Right atrium auricular region (tissue), 2 donors: ENCODE data around the gene CDH15. TPM values are rescaled to one million over a fixed set of nuclear protein-coding genes. Genes with fewer than 3 reads are reported as not detected.

Experiments
- DNase-seq: peaks from one replicate; pipeline ENCODE4 v3.0.0-alpha.2; 2019; ENCODE audit warnings: low spot score
- H3K27ac ChIP-seq, 2 donors: fragments of 200-600 bp; sonication (generic); 1 replicate in 1 of 2; 2 replicates in 1 of 2; pipeline ENCODE4 v1.5.1; 2016 to 2019
- H3K27me3 ChIP-seq, 2 donors: fragments of 200-600 bp; sonication (generic); one replicate each; pipeline versions ENCODE4 v1.5.1 to v1.6.0; 2017 to 2019
- H3K36me3 ChIP-seq: fragments of 200-600 bp; sonication (generic); one replicate; pipeline ENCODE4 v1.5.1; 2016
- H3K4me1 ChIP-seq, 2 donors: fragments of 200-600 bp; sonication (generic); one replicate each; pipeline versions ENCODE4 v1.5.1 to v1.6.0; 2017 to 2019
- H3K4me3 ChIP-seq, 2 donors: fragments of 200-600 bp; sonication (generic); 1 replicate in 1 of 2; 2 replicates in 1 of 2; pipeline ENCODE4 v1.5.1; 2017 to 2019; ENCODE audit warnings: mild to moderate bottlenecking in 1 of 2, moderate library complexity in 1 of 2
- H3K9me3 ChIP-seq, 2 donors: fragments of 200-600 bp; sonication (generic); one replicate each; pipeline ENCODE4 v1.5.1; 2019
- total RNA-seq, 2 donors: library from RNA; depleted of rRNA; stranded (reverse); fragments of >200 nt; gene quantifications; one replicate each; pipeline ENCODE4 v1.1.0, GENCODE V29; 2016
- TF ChIP-seq, protein P1 (sequence below), 2 donors: fragments of 200-600 bp; sonication (generic); IDR thresholded peaks; one replicate each; pipeline ENCODE4 v1.5.1; 2019; ENCODE audit warnings: antibody characterized with exemption in 2 of 2

Gene CDH15
- total RNA-seq, 2 donors from 2014 or later, result not detected

DNA sequence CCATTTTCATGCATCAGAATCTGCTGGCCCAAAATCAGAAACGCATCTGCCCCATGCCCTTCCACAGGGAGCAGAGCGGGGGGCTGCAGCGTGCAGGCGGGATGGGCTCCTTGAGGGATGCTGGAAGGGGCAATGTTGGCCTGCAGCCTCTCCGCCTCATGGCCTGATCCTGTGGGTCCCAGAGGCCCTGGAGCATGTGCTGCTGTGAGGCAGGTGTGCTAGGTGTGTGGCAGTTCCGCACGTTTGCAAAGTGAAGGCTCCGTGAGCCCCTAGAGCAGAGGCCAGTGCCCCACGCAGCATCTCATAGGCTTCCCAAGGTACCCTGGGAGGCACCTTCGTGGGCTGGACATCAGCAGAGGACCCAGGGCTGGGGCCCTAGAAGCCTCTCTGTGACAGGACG, 36.4 kb upstream of the CDH15 start:
- no peak for DNase-seq
- Histone ChIP-seq H3K27me3 (no peaks in the 10 kb centered on the region), H3K36me3 (peaks cover 19% of the 10 kb centered on the region), H3K4me1 (no peaks in the 10 kb centered on the region), H3K27ac (no peak overlapping the region), H3K4me3 (no peak overlapping the region), H3K9me3 (no peaks in the 10 kb centered on the region)
- TF ChIP-seq, protein P1, sequence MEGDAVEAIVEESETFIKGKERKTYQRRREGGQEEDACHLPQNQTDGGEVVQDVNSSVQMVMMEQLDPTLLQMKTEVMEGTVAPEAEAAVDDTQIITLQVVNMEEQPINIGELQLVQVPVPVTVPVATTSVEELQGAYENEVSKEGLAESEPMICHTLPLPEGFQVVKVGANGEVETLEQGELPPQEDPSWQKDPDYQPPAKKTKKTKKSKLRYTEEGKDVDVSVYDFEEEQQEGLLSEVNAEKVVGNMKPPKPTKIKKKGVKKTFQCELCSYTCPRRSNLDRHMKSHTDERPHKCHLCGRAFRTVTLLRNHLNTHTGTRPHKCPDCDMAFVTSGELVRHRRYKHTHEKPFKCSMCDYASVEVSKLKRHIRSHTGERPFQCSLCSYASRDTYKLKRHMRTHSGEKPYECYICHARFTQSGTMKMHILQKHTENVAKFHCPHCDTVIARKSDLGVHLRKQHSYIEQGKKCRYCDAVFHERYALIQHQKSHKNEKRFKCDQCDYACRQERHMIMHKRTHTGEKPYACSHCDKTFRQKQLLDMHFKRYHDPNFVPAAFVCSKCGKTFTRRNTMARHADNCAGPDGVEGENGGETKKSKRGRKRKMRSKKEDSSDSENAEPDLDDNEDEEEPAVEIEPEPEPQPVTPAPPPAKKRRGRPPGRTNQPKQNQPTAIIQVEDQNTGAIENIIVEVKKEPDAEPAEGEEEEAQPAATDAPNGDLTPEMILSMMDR (IDR thresholded peaks at IDR 0.05), result no peak

- H3K27me3 ChIP-seq, result no peaks in the 10 kb centered on the region
- no peak for DNase-seq
- H3K4me1 ChIP-seq, result no peaks in the 10 kb centered on the region
- peaks cover 19% of the 10 kb centered on the region for H3K36me3 ChIP-seq
- no peak overlapping the region for H3K4me3 ChIP-seq
- TF ChIP-seq, protein P1 (IDR thresholded peaks at IDR 0.05), result no peak
- no peaks in the 10 kb centered on the region for H3K9me3 ChIP-seq
- no peak overlapping the region for H3K27ac ChIP-seq
These were observed 35.4 kb upstream of the CDH15 start for GRCh38 chr16:89135971-89136765.

GRCh38 chr16:89136931-89137330, 34.6 kb upstream of the CDH15 start:
- Histone ChIP-seq H3K27ac (no peak overlapping the region), H3K9me3 (no peaks in the 10 kb centered on the region), H3K4me3 (no peak overlapping the region), H3K27me3 (no peaks in the 10 kb centered on the region), H3K36me3 (peaks cover 19% of the 10 kb centered on the region), H3K4me1 (no peaks in the 10 kb centered on the region)
- no peak for DNase-seq
- TF ChIP-seq, protein P1 (IDR thresholded peaks at IDR 0.05), result no peak

DNA sequence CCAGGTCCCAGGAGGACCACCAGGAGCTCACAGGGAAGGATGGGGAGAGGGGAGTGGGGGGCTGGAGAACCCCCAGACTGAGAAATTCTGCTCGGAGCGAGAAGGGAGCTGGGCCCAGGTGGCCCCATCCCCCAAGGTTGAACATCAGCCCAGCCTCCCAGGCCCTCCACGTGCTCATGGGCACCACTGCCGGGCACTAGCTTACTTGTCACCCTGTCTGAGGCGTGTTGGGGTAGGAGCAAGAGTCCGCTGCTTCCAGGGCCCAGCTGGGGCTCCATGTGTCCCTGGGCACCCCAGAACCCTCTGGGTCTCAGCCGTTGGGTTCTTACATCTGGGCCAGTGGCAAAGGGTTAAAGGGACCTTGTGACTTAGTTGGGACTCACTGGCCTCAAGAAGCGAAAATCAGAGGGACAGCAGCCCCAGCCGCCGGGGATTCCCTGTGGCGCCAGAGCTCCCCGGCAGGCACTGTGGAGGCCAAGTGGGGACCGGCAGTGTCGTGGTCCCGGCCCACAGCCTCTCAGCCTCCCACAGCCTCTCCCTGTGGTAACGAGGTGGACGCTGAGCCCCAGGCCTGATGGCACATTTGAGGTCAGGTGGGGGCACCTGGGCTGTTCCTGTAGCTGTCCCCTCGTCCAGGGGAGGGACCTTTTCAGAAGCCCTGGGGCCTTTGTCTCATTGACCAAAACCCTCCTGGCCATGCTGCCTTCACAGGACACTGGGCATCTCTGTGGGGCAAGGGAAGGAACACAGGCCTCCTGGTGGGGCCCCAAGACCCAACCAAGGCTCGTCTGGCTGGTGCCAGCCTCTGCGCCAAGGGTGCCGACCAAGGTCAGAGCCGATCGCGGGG, 33.7 kb upstream of the CDH15 start:
- H3K36me3 ChIP-seq, result peaks cover 18% of the 10 kb centered on the region
- no peak overlapping the region for H3K27ac ChIP-seq
- H3K9me3 ChIP-seq, result no peaks in the 10 kb centered on the region
- no peak overlapping the region for H3K4me3 ChIP-seq
- H3K4me1 ChIP-seq, result no peaks in the 10 kb centered on the region
- no peaks in the 10 kb centered on the region for H3K27me3 ChIP-seq
- TF ChIP-seq, protein P1 (IDR thresholded peaks at IDR 0.05), result no peak
- no peak for DNase-seq

DNA sequence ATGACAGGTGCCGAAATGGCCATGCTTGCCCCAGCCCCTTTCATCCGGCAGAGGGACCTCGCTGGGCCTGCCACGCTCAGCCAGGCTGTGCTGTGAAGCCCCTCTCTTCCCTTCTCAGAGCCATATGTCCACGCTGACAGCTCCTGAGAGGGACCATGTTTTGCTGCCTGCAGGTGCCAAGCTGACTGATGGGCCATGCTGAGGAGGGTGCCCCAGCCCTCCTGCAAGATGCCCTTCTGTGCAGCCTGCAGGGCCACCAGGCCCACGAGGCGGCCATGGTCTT, 33.1 kb upstream of the CDH15 start:
- Histone ChIP-seq H3K4me3 (no peak overlapping the region), H3K36me3 (peaks cover 12% of the 10 kb centered on the region), H3K4me1 (no peaks in the 10 kb centered on the region), H3K9me3 (no peaks in the 10 kb centered on the region), H3K27me3 (no peaks in the 10 kb centered on the region), H3K27ac (no peak overlapping the region)
- DNase-seq, result no peak
- TF ChIP-seq, protein P1 (IDR thresholded peaks at IDR 0.05), result no peak
